Activated CD4-positive, alpha-beta T cell treated with anti-CD3 and anti-CD28 coated beads for 36 hours (primary cell): ENCODE data around the gene UGGT2. TPM values are rescaled to one million over a fixed set of nuclear protein-coding genes. Genes with fewer than 3 reads are reported as not detected.

Source experiments
- ATAC-seq: fragments of 200-7000 bp; cut with Tn5 transposase; one replicate; pipeline ENCODE4 v1.10.0; 2021; ENCODE audit warnings: mild to moderate bottlenecking, moderate library complexity
- CTCF ChIA-PET: fragments of 350-600 bp; sonication (Branson Sonifier 250); formaldehyde crosslinking; loops from one replicate; lab custom pipeline; 2021; ENCODE audit warnings: antibody characterized with exemption; lab: Charles Lee
- POLR2A ChIA-PET: fragments of 350-600 bp; sonication (Branson Sonifier 250); formaldehyde crosslinking; loops from one replicate; lab custom pipeline; 2021; ENCODE audit warnings: antibody characterized with exemption, inconsistent platforms; lab: Charles Lee
- DNase-seq: peaks from one replicate; pipeline ENCODE4 v3.0.0-alpha.2; 2020
- H3K27ac Mint-ChIP-seq: one replicate; pipeline ENCODE4 v1.8.0; 2021; ENCODE audit warnings: mixed read lengths
- H3K27me3 Mint-ChIP-seq: one replicate; pipeline ENCODE4 v1.8.0; 2021; ENCODE audit warnings: mixed read lengths
- H3K36me3 Mint-ChIP-seq: one replicate; pipeline ENCODE4 v1.8.0; 2021; ENCODE audit warnings: low read depth, mixed read lengths
- H3K4me1 Mint-ChIP-seq: one replicate; pipeline ENCODE4 v1.8.0; 2021; ENCODE audit warnings: mixed read lengths
- H3K4me3 Mint-ChIP-seq: one replicate; pipeline ENCODE4 v1.8.0; 2021; ENCODE audit warnings: mild to moderate bottlenecking, moderate library complexity, mixed read lengths
- H3K9me3 Mint-ChIP-seq: one replicate; pipeline ENCODE4 v1.8.0; 2021; ENCODE audit warnings: low read depth, mixed read lengths
- intact Hi-C, 2 experiments: fragments of 100-400 bp; cut with DNase I in 1 of 2; cut with micrococcal nuclease in 1 of 2; formaldehyde crosslinking; loops; one replicate each; pipeline versions ENCODE4 v1.14.2 to v1.15.1; 2022 to 2024; cut with DNase I, micrococcal nuclease
- total RNA-seq, 2 experiments: library from RNA; stranded (reverse); gene quantifications; one replicate each; pipeline ENCODE4 v1.2.3, GENCODE V29; 2021

UGGT2 gene
- total RNA-seq, 2 experiments from 2014 or later, result 0.18 to 0.34 TPM

DNA sequence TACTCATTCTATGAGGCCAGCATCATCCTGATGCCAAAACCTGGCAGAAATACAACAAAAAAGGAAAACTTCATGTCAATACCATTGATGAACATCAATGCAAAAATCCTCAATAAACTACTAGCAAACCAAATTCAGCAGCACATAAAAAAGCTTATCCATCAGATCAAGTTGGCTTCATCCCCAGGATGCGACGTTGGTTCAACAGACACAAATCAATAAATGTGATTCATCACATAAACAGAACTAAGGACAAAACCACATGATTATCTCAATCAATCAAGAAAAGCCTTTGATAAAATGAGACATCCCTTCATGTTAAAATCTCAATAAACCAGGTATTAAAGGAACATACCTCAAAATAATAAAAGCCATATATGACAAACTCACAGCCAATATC, 134.3 kb downstream of the UGGT2 start:
- Mint-ChIP-seq H3K4me3 (no peak overlapping the region), H3K36me3 (no peaks in the 10 kb centered on the region), H3K4me1 (no peaks in the 10 kb centered on the region), H3K9me3 (peaks cover 2% of the 10 kb centered on the region), H3K27ac (no peak overlapping the region), H3K27me3 (no peaks in the 10 kb centered on the region)
- DNase-seq, result no peak
- no peak for ATAC-seq
- intact Hi-C loops, result no loop called here
- POLR2A ChIA-PET, result no interaction called here
- CTCF ChIA-PET, result no interaction called here

DNA sequence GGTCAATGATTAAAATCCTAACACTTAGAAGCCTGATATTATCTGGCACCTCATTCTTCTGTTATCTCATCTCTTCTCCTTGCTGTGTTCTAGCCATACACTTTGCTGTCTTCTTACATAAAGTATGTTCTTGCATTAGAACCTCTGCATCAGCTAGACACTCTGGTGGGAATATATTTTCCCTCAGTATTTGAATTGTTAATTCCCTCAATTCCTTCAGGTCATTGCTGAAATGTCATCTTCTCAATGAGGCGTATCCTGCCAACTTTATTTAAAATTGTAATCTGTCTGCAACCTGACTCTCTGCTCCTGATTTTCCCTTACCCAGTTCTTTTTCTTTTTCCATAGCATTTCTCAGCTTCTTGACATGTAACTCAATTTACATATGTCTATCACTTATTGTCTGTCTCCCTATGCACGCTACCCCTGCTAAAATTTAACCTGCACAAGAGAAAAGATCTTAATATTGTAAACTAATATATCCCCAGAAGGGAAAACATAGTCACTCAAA, 138.2 kb downstream of the UGGT2 start:
- intact Hi-C loops, result no loop called here
- no peak overlapping the region for H3K27ac Mint-ChIP-seq
- peaks cover 2% of the 10 kb centered on the region for H3K9me3 Mint-ChIP-seq
- no peaks in the 10 kb centered on the region for H3K27me3 Mint-ChIP-seq
- H3K4me3 Mint-ChIP-seq, result no peak overlapping the region
- ATAC-seq (no peak), DNase-seq (no peak)
- H3K36me3 Mint-ChIP-seq, result no peaks in the 10 kb centered on the region
- no peaks in the 10 kb centered on the region for H3K4me1 Mint-ChIP-seq
- CTCF ChIA-PET, result no interaction called here
- POLR2A ChIA-PET, result no interaction called here

DNA sequence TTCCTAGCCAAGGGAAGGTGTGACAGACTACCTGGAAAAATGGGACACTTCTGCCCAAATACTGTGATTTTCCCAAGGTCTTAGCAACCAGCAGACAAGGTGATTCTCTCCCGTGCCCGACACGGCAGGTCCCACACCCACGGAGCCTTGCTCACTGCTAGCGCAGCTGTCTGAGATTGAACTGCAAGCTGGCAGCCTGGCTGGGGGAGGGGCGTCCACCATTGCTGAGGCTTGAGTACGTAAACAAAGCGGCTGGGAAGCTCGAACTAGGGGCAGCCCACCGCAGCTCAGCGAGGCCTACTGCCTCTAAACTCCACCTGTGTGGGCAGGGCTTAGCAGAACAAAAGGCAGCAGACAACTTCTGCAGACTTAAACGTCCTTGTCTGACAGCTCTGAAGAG, 146.2 kb downstream of the UGGT2 start:
- H3K36me3 Mint-ChIP-seq, result no peaks in the 10 kb centered on the region
- H3K27me3 Mint-ChIP-seq, result peaks cover 3% of the 10 kb centered on the region
- POLR2A ChIA-PET, result no interaction called here
- H3K4me3 Mint-ChIP-seq, result no peak overlapping the region
- H3K4me1 Mint-ChIP-seq, result no peaks in the 10 kb centered on the region
- no peak for ATAC-seq
- no peak overlapping the region for H3K27ac Mint-ChIP-seq
- CTCF ChIA-PET, result no interaction called here
- no peak for DNase-seq
- H3K9me3 Mint-ChIP-seq, result peaks cover 3% of the 10 kb centered on the region
- intact Hi-C loops, result no loop called here

DNA sequence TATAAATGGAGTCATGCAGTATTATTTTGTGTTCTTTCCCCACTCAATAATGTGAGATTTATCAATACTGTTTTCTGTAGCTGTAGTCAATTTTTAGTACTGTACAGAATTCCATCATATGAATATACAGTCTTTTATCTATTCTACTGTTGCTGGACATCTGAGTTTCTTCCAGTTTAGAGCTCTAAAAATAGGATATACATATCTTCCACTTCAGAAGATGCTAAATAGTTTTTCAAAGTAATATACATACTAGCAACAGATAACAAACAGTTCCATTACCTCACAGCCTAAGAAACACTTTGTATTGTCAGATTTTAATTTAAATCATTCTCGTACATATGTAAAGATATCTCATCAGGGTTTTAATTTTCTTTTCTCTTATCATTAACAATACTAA, 149.6 kb downstream of the UGGT2 start:
- CTCF ChIA-PET, result no interaction called here
- H3K4me3 Mint-ChIP-seq, result no peak overlapping the region
- DNase-seq (no peak), ATAC-seq (no peak)
- peaks cover 2% of the 10 kb centered on the region for H3K9me3 Mint-ChIP-seq
- no peak overlapping the region for H3K27ac Mint-ChIP-seq
- POLR2A ChIA-PET, result no interaction called here
- no peaks in the 10 kb centered on the region for H3K4me1 Mint-ChIP-seq
- no peaks in the 10 kb centered on the region for H3K27me3 Mint-ChIP-seq
- intact Hi-C loops, result no loop called here
- H3K36me3 Mint-ChIP-seq, result no peaks in the 10 kb centered on the region

DNA sequence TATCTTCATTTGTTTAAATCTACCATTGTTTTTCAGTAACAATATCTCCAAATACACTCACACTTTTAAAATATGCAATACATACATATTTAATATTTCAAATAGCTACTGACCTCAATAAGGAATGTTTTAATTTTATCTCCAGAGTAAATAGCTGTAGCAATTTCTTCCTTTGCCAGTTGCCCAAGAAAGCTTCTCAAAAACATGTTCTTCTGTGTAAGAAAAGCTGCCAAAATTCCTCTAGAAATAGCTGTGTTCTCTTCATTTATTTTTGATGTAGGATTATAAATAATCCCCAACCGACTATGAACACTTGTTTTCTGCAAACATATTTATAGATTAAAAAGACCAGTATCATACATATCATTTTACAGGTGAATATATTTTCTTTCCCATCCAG, 150.5 kb downstream of the UGGT2 start:
- CTCF ChIA-PET, result no interaction called here
- Mint-ChIP-seq H3K9me3 (peaks cover 2% of the 10 kb centered on the region), H3K4me1 (no peaks in the 10 kb centered on the region), H3K4me3 (no peak overlapping the region), H3K27ac (no peak overlapping the region), H3K27me3 (peaks cover 2% of the 10 kb centered on the region), H3K36me3 (no peaks in the 10 kb centered on the region)
- intact Hi-C loops, result no loop called here
- POLR2A ChIA-PET, result no interaction called here
- ATAC-seq (no peak), DNase-seq (no peak)

DNA sequence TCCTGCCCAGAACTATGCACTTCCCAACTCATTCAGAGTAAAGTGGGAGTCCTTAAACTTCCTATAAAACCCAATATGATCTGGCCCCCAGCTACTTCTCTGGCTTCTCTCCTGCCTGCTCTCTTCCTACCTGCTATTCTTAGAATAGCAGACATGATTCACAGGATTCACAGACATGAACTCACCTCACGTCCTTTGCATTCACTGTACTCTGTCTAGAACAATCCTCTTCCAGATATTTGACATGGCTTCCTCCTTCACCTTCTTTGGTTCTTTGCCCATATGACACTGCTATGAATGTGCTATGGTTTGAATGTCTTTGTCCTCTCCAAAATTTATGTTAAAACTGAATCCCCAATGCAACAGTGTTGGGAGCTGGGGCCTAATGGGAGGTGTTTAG, 154.9 kb downstream of the UGGT2 start:
- Mint-ChIP-seq H3K36me3 (no peaks in the 10 kb centered on the region), H3K4me3 (no peak overlapping the region), H3K4me1 (no peaks in the 10 kb centered on the region), H3K9me3 (no peaks in the 10 kb centered on the region), H3K27ac (no peak overlapping the region), H3K27me3 (peaks cover 6% of the 10 kb centered on the region)
- CTCF ChIA-PET, result interaction anchor here (0.6 kb wide), 1 partner anchor 51 kb away, joined by 3 read pairs; no protein-coding TSS in a partner anchor
- ATAC-seq, result no peak
- POLR2A ChIA-PET, result no interaction called here
- no peak for DNase-seq
- intact Hi-C loops, result no loop called here

DNA sequence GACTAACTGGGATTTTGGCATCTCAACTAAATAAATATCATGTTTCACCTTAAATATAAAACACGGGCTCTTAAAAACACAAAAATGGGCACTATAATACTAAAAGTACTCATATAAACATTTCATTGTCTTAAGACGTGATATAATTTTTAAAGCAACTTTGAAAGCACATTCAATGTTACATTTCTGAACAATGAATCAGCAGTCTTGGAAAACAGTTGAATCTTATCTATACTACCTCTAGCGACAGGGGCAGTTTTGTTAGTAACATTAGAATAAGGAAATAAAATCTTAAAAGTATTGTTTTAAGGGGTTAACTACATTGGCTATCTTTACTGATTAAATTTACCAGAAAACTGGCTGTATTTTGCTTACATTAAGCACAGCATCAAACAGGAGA, 156.9 kb downstream of the UGGT2 start:
- no peak overlapping the region for H3K4me3 Mint-ChIP-seq
- ChIA-PET POLR2A (no interaction called here), CTCF (interaction anchor here (0.6 kb wide), 1 partner anchor 237 kb away, joined by 3 read pairs; no protein-coding TSS in a partner anchor)
- no peaks in the 10 kb centered on the region for H3K4me1 Mint-ChIP-seq
- H3K36me3 Mint-ChIP-seq, result no peaks in the 10 kb centered on the region
- H3K9me3 Mint-ChIP-seq, result no peaks in the 10 kb centered on the region
- DNase-seq (no peak), ATAC-seq (no peak)
- intact Hi-C loops, result no loop called here
- peaks cover 6% of the 10 kb centered on the region for H3K27me3 Mint-ChIP-seq
- H3K27ac Mint-ChIP-seq, result no peak overlapping the region

DNA sequence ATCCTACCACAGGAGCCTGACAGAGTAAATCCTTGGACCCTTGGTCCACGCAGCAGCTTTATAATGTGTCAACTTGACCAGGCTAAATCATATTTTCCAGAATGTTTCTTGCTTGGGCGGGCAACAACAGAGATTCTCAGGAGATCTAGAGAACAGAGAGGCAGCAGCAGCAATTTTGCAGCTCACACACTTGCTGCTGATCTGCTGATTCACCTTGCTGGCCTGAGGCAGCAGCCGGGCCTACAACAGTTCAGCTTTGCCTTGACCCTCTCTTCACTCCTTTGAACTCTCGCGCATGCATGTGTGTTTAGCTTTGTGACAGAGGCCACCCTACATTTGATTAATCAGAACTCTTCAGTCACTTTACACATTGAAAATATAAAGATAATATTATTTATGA, 159.3 kb downstream of the UGGT2 start:
- no peak for ATAC-seq
- ChIA-PET POLR2A (no interaction called here), CTCF (no interaction called here)
- no peaks in the 10 kb centered on the region for H3K9me3 Mint-ChIP-seq
- no peak overlapping the region for H3K27ac Mint-ChIP-seq
- H3K36me3 Mint-ChIP-seq, result no peaks in the 10 kb centered on the region
- no peaks in the 10 kb centered on the region for H3K4me1 Mint-ChIP-seq
- peaks cover 9% of the 10 kb centered on the region for H3K27me3 Mint-ChIP-seq
- no peak for DNase-seq
- H3K4me3 Mint-ChIP-seq, result no peak overlapping the region
- intact Hi-C loops, result no loop called here

DNA sequence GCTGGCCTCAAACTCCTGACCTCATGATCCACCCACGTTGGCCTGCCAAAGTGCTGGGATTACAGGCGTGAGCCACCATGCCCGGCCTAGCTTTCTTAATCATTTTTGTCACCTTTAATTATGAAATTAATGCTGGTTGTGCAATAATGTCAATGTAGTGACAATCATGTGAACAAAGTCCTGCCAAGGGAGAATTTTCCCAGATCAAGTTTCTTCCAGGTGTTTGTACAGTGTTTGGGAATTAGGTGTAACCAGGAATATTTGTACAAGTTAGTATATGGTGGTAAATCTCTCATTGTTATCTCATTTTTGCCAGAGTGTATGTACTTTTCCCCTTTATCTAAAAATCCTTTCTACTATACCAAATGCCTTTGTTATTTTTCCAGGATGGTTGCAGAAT, 171.1 kb downstream of the UGGT2 start:
- Mint-ChIP-seq H3K4me1 (no peaks in the 10 kb centered on the region), H3K36me3 (no peaks in the 10 kb centered on the region), H3K4me3 (no peak overlapping the region), H3K27me3 (peaks cover 2% of the 10 kb centered on the region), H3K27ac (no peak overlapping the region), H3K9me3 (no peaks in the 10 kb centered on the region)
- ChIA-PET CTCF (no interaction called here), POLR2A (no interaction called here)
- DNase-seq, result no peak
- intact Hi-C loops, result no loop called here
- no peak for ATAC-seq

DNA sequence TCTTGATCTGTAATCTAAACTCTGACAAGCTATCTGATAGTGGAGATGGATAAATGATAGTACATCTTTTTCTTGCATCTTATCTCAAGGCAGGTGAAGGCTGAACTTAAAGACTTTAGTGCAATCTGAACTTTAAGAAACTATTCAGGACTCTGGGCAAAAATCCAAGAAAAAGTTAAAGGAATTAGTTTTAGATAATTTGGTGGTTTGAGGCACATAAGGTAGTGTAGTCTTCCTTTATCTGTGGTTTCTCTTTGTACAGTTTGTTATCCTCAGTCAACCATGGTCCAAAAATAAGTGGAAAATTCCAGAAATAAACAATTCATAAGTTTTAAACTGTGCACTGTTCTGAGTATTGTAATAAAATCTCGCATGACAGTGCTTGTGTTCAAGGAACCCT, 172.9 kb downstream of the UGGT2 start:
- intact Hi-C loops, result no loop called here
- ATAC-seq, result no peak
- Mint-ChIP-seq H3K27me3 (peaks cover 2% of the 10 kb centered on the region), H3K36me3 (no peaks in the 10 kb centered on the region), H3K27ac (no peak overlapping the region), H3K4me3 (no peak overlapping the region), H3K9me3 (no peaks in the 10 kb centered on the region), H3K4me1 (no peaks in the 10 kb centered on the region)
- ChIA-PET POLR2A (no interaction called here), CTCF (no interaction called here)
- DNase-seq, result no peak

DNA sequence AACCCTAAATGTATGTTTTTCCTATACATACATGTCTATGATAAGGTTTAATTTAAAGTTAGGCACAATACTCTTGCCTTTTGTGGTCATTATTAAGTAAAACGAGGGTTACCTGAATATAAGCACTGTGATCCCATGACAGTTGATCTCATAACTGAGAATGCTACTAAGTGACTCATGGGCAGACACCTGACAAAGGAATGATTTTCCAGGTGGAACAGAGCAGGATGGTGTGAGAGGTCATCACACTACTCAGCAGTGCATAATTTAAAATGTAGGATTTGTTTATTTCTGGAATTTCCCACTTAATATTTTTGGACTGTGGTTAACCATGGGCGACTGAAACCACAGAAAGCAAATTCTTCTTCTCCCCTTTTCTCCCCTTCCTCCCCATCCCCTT, 178.9 kb downstream of the UGGT2 start:
- Mint-ChIP-seq H3K9me3 (no peaks in the 10 kb centered on the region), H3K36me3 (no peaks in the 10 kb centered on the region), H3K4me1 (no peaks in the 10 kb centered on the region), H3K4me3 (no peak overlapping the region), H3K27me3 (peaks cover 8% of the 10 kb centered on the region), H3K27ac (no peak overlapping the region)
- ChIA-PET CTCF (interaction anchor here (0.6 to 0.7 kb wide), 2 partner anchors 17 to 65 kb away, joined by 3 read pairs; no protein-coding TSS in a partner anchor), POLR2A (no interaction called here)
- DNase-seq (no peak), ATAC-seq (no peak)
- intact Hi-C loops, result no loop called here

DNA sequence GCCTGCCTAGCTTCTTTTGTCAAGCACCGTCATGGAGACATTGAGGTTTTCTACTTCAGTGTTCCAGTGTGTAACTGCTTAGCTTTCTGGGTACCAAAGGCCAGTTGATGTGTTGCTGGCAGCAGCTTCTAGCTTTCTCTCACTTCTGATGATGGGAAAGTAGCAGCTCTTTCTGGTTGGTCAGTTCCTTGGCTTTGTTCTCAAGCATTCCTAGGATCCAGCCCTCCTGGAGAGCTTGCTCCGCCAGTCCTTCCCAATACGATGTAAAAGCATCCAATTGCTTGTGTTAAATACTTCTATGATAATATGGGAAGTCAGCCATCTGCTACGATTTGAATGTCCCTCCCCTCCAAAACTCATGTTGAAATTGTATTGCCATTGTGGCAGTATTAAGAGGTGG, 182.8 kb downstream of the UGGT2 start:
- Mint-ChIP-seq H3K36me3 (no peaks in the 10 kb centered on the region), H3K9me3 (no peaks in the 10 kb centered on the region)
- ATAC-seq, result no peak

More for the DNA sequence above, 182.8 kb downstream of the UGGT2 start:
- ChIA-PET POLR2A (no interaction called here), CTCF (no interaction called here)
- no peak for DNase-seq
- H3K27me3 Mint-ChIP-seq, result peaks cover 10% of the 10 kb centered on the region
- H3K27ac Mint-ChIP-seq, result no peak overlapping the region
- H3K4me3 Mint-ChIP-seq, result no peak overlapping the region
- intact Hi-C loops, result no loop called here
- no peaks in the 10 kb centered on the region for H3K4me1 Mint-ChIP-seq
